Panc1 (cell line): ENCODE measurements around the gene CAPN2. TPM values are rescaled to one million over a fixed set of nuclear protein-coding genes. Genes with fewer than 3 reads are reported as not detected.

Experiments used
- ATAC-seq: fragments of 200-7000 bp; cut with Tn5 transposase; 2 replicates; pipeline ENCODE4 v1.9.1; 2020; ENCODE audit warnings: mild to moderate bottlenecking, moderate library complexity
- BruUV-seq: library from RNA; stranded (reverse); fragments of 400-500 nt; replicated peaks from 2 replicates; lab custom pipeline; 2021; lab: Mats Ljungman, UMichigan
- CTCF ChIA-PET: fragments of 300-600 bp; sonication (Branson Sonifier 250); formaldehyde crosslinking; loops from one replicate; lab custom pipeline; 2022; ENCODE audit warnings: antibody characterized with exemption; lab: Charles Lee
- POLR2A ChIA-PET: fragments of 300-600 bp; sonication (Branson Sonifier 250); formaldehyde crosslinking; loops from one replicate; lab custom pipeline; 2022; ENCODE audit warnings: antibody characterized with exemption; lab: Charles Lee
- DNase-seq: peaks from one replicate; pipeline ENCODE4 v3.0.0-alpha.2; 2010; ENCODE audit warnings: low read depth, low spot score
- H3K27ac ChIP-seq: 2 replicates; pipeline ENCODE4 v1.5.1; 2011; ENCODE audit warnings: mild to moderate bottlenecking, low read length, inconsistent platforms
- H3K27me3 ChIP-seq: fragments of 200-500 bp; sonication (Bioruptor generic); 2 replicates; pipeline ENCODE4 v1.6.0; 2014; ENCODE audit warnings: low read length, inconsistent platforms; ENCODE audit not compliant: control insufficient read depth, insufficient read depth
- H3K36me3 ChIP-seq: fragments of 200-500 bp; sonication (Bioruptor generic); 2 replicates; pipeline ENCODE4 v1.5.1; 2014; ENCODE audit warnings: inconsistent platforms, mild to moderate bottlenecking, low read length, moderate library complexity; ENCODE audit not compliant: control insufficient read depth, insufficient read depth
- H3K4me1 ChIP-seq: 2 replicates; pipeline ENCODE4 v1.5.1; 2011; ENCODE audit warnings: inconsistent platforms, mild to moderate bottlenecking, low read length, moderate library complexity; ENCODE audit not compliant: control insufficient read depth, insufficient read depth
- H3K4me3 ChIP-seq, 2 experiments: 2 replicates each; pipeline ENCODE4 v1.5.1; 2011 to 2012; ENCODE audit warnings: low read depth in 2 of 2, low read length in 2 of 2, mild to moderate bottlenecking in 2 of 2, inconsistent platforms in 1 of 2, moderate library complexity in 1 of 2
- H3K9me3 ChIP-seq: fragments of 200-500 bp; sonication (Bioruptor generic); 2 replicates; pipeline ENCODE4 v1.5.1; 2014; ENCODE audit warnings: low read depth, mild to moderate bottlenecking, inconsistent platforms, low read length, moderate library complexity; ENCODE audit not compliant: control insufficient read depth, insufficient read depth
- POLR2AphosphoS5 ChIP-seq: IDR thresholded peaks from 2 replicates; pipeline ENCODE4 v1.6.1; 2012; ENCODE audit warnings: mild to moderate bottlenecking, low read depth, low read length, moderate library complexity
- SIN3A ChIP-seq: IDR thresholded peaks from 2 replicates; pipeline ENCODE4 v1.6.1; 2012; ENCODE audit warnings: low read depth, mild to moderate bottlenecking, low read length, moderate library complexity, borderline replicate concordance; ENCODE audit not compliant: insufficient read depth
- TCF7L2 ChIP-seq: IDR thresholded peaks from 2 replicates; pipeline ENCODE4 v1.6.1; 2011; ENCODE audit warnings: mild to moderate bottlenecking, low read depth, low read length, inconsistent platforms
- in situ Hi-C: cut with HindIII; loops from 2 replicates; pipeline ENCODE4 v1.10.0; 2016; ENCODE audit warnings: low sequenced_read_pairs, low pct_unique_long_range_greater_than_20kb
- intact Hi-C: fragments of 100-400 bp; cut with micrococcal nuclease; formaldehyde crosslinking; loops from one replicate; pipeline ENCODE4 v1.10.0; 2022; ENCODE audit not compliant: unreplicated experiment
- total RNA-seq: library from RNA; stranded (reverse); gene quantifications from one replicate; pipeline ENCODE4 v1.2.1, GENCODE V29; 2021; ENCODE audit not compliant: unreplicated experiment
- TF ChIP-seq, protein P1 (sequence below), 2 experiments: IDR thresholded peaks; 2 replicates each; pipeline ENCODE4 v1.6.1; 2011 to 2012; ENCODE audit warnings: low read depth in 2 of 2, control low read depth in 1 of 2, low read length in 1 of 2, mild to moderate bottlenecking in 1 of 2, moderate library complexity in 1 of 2; ENCODE audit not compliant: insufficient read depth in 1 of 2
- TF ChIP-seq, protein P2 (sequence below): fragments of 450-650 bp; IDR thresholded peaks from 2 replicates; pipeline ENCODE4 v1.5.1; 2017; ENCODE audit warnings: mild to moderate bottlenecking

CAPN2 gene
- total RNA-seq, 1 experiment from 2014 or later: 171 TPM

DNA sequence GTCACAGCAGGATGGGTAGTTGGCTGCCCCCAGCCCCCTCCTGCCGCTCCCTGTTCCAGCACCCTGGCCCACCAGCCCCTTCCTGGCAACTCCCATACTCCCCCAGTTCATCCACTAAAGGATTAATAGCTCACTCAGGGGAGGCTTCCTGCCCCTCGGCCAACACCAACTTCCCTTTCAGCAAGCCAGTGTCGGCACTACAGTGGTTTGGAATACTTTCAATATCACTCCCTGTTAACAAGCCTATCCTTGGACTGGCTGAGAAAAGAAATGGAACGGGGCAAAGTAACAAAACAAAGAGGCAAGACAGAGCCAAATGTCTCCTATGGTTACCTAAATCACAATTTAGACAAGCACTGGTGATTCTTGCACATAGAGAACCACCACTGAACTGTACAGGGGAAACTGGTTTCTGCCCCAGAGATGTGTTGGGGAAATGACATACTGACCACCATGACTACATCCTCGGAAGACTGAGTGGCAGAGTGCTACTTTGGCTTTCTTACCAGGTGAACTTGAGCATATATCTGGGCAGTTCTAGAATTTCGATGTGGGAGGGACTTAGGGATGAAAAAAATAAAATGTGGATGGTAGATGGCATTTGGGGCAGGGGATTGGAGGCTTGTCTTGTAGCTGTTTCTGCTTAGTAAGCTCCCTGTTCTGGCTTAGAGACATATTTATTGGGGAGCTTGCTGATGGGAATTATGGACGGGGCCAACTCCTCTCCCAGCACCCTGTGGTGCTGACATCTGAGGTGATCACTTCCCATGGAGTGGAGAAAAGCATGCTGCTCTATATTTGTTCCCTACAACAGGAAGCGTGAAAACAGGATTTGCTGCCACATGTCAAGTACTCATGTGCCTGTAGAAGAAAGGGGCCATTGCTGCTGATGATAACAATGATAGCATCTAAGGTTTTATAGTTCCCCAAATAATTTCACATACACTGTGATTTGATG lies 7.1 kb upstream of the CAPN2 start:
- ChIA-PET POLR2A (no interaction called here), CTCF (no interaction called here)
- H3K4me3 ChIP-seq: peak overlapping the region in 1 of 2 experiments; percentile 24; a peak in 2 of 4 replicates
- ATAC-seq: no peak
- peaks cover 83% of the 10 kb centered on the region for H3K4me1 ChIP-seq
- no TSS peak for BruUV-seq
- no peaks in the 10 kb centered on the region for H3K27me3 ChIP-seq
- H3K36me3 ChIP-seq: no peaks in the 10 kb centered on the region
- no peak for DNase-seq
- TF ChIP-seq, protein P1, sequence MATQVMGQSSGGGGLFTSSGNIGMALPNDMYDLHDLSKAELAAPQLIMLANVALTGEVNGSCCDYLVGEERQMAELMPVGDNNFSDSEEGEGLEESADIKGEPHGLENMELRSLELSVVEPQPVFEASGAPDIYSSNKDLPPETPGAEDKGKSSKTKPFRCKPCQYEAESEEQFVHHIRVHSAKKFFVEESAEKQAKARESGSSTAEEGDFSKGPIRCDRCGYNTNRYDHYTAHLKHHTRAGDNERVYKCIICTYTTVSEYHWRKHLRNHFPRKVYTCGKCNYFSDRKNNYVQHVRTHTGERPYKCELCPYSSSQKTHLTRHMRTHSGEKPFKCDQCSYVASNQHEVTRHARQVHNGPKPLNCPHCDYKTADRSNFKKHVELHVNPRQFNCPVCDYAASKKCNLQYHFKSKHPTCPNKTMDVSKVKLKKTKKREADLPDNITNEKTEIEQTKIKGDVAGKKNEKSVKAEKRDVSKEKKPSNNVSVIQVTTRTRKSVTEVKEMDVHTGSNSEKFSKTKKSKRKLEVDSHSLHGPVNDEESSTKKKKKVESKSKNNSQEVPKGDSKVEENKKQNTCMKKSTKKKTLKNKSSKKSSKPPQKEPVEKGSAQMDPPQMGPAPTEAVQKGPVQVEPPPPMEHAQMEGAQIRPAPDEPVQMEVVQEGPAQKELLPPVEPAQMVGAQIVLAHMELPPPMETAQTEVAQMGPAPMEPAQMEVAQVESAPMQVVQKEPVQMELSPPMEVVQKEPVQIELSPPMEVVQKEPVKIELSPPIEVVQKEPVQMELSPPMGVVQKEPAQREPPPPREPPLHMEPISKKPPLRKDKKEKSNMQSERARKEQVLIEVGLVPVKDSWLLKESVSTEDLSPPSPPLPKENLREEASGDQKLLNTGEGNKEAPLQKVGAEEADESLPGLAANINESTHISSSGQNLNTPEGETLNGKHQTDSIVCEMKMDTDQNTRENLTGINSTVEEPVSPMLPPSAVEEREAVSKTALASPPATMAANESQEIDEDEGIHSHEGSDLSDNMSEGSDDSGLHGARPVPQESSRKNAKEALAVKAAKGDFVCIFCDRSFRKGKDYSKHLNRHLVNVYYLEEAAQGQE (IDR thresholded peaks at IDR 0.05; ENCODE audit: insufficient read depth in 1 of 2, low read depth in 2 of 2, low read length in 1 of 2): no peak
- no peak for TF ChIP-seq SIN3A
- TF ChIP-seq, protein P2, sequence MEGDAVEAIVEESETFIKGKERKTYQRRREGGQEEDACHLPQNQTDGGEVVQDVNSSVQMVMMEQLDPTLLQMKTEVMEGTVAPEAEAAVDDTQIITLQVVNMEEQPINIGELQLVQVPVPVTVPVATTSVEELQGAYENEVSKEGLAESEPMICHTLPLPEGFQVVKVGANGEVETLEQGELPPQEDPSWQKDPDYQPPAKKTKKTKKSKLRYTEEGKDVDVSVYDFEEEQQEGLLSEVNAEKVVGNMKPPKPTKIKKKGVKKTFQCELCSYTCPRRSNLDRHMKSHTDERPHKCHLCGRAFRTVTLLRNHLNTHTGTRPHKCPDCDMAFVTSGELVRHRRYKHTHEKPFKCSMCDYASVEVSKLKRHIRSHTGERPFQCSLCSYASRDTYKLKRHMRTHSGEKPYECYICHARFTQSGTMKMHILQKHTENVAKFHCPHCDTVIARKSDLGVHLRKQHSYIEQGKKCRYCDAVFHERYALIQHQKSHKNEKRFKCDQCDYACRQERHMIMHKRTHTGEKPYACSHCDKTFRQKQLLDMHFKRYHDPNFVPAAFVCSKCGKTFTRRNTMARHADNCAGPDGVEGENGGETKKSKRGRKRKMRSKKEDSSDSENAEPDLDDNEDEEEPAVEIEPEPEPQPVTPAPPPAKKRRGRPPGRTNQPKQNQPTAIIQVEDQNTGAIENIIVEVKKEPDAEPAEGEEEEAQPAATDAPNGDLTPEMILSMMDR: no peak
- TF ChIP-seq TCF7L2: peak; percentile 50
- H3K27ac ChIP-seq: peak overlapping the region; percentile 96
- intact Hi-C loops: loop anchor here (10.0 kb wide), 1 partner anchor 630 kb away; the partner anchor contains the start of gene NVL
- H3K9me3 ChIP-seq: no peaks in the 10 kb centered on the region
- in situ Hi-C loops: no loop called here

DNA sequence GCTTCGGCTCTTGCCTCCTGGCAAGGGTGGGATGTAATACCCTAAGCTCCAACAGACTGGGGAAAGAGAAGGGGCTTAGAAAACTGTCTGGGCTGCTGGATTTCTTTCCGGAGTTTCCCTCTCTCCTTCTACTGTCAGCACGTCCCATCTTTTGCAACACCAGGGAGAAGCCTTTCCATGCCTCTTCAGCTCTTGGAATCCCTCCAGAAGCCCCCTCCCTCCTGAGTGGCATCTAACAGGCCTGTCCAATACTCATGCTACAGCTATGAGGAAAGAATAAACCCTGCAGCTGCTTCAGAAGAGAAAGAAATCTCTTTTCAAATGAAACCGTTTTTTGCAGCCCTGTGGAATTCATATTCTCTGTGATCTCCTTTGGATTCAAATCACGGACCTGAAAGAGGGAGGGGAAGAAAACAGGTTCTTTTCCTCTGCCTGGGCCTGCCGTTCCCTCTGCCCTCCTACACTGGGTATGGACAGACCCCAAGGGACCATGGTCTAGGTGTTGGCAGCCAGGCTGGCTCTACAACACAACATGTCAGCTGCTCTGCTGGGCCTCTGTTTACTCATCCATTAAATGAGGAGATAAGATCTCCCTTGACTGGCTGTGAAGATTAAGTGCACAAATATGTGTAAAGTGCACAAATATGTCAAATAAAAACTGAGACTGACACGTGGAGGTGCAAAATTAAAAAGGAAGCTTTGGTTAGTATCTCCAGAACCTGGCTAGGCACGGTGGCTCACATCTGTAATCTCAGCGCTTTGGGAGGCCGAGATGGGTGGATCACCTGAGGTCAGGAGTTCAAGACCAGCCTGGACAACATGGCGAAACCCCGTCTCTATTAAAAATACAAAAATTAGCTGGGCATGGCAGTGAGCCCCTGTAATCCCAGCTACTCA lies 6.0 kb upstream of the CAPN2 start:
- ATAC-seq (peak; percentile 51), DNase-seq (no peak)
- Histone ChIP-seq H3K4me3 (peak overlapping the region in 1 of 2 experiments; percentile 53; a peak in 2 of 4 replicates), H3K4me1 (peaks cover 78% of the 10 kb centered on the region), H3K9me3 (no peaks in the 10 kb centered on the region), H3K27ac (peak overlapping the region; percentile 96), H3K36me3 (no peaks in the 10 kb centered on the region), H3K27me3 (no peaks in the 10 kb centered on the region)
- POLR2A ChIA-PET: interaction anchor here (0.6 to 0.7 kb wide), 3 partner anchors 65 to 790 kb away, joined by 3 to 8 read pairs (median 4); no protein-coding TSS in a partner anchor
- TSS peak; percentile 86 for BruUV-seq
- intact Hi-C loops (loop anchor here (10.0 kb wide), 1 partner anchor 628 kb away; the partner anchor contains the start of gene NVL), in situ Hi-C loops (no loop called here)
- CTCF ChIA-PET: no interaction called here
- TF ChIP-seq, protein P1 (IDR thresholded peaks at IDR 0.05; ENCODE audit: insufficient read depth in 1 of 2, low read depth in 2 of 2, low read length in 1 of 2): no peak
- peak; percentile 73 for TF ChIP-seq POLR2AphosphoS5
